Endothelial cell of umbilical vein (primary cell): ENCODE results near the gene C1QTNF8. TPM values are rescaled to one million over a fixed set of nuclear protein-coding genes. Genes with fewer than 3 reads are reported as not detected.

ENCODE experiments used
- BruUV-seq: library from RNA; stranded (reverse); fragments of 400-500 nt; replicated peaks from 2 replicates; lab custom pipeline; 2021; lab: Mats Ljungman, UMichigan
- CTCF ChIA-PET: fragments of 300-600, 350-600 bp; sonication (Branson Sonifier 250); formaldehyde crosslinking; loops from one replicate; lab custom pipeline; 2021; ENCODE audit warnings: antibody characterized with exemption, inconsistent platforms; lab: Charles Lee
- POLR2A ChIA-PET: fragments of 300-600, 350-600 bp; sonication (Branson Sonifier 250); formaldehyde crosslinking; loops from one replicate; lab custom pipeline; 2021; ENCODE audit warnings: antibody characterized with exemption, inconsistent platforms; lab: Charles Lee
- DNase-seq: peaks from one replicate; pipeline ENCODE4 v3.0.0-alpha.2; 2011; ENCODE audit warnings: low read depth, low spot score
- FAIRE-seq: peaks from 2 replicates; lab custom pipeline; 2011; peaks lifted over from hg19 to GRCh38; lab: Jason Lieb, UNC
- H2AFZ ChIP-seq: 2 replicates; pipeline ENCODE4 v1.6.0; 2012; ENCODE audit warnings: low read depth, low read length, control low read depth, inconsistent platforms
- H3K27ac ChIP-seq: 2 replicates; pipeline ENCODE4 v1.5.1; 2011; ENCODE audit warnings: low read depth, mild to moderate bottlenecking, control low read depth, low read length, moderate library complexity; ENCODE audit not compliant: insufficient read depth
- H3K27me3 ChIP-seq, 2 experiments: 2 replicates each; pipeline versions ENCODE4 v1.6.0 to v1.6.1; 2011; ENCODE audit warnings: low read length in 2 of 2, mixed read lengths in 1 of 2; ENCODE audit not compliant: control insufficient read depth in 2 of 2, insufficient read depth in 2 of 2
- H3K36me3 ChIP-seq, 2 experiments: 2 replicates in 1 of 2; 3 replicates in 1 of 2; pipeline ENCODE4 v1.5.1; 2011; ENCODE audit warnings: low read length in 2 of 2, mild to moderate bottlenecking in 1 of 2, moderate library complexity in 1 of 2; ENCODE audit not compliant: control insufficient read depth in 2 of 2, insufficient read depth in 2 of 2; ENCODE audit errors: extremely low read depth in 1 of 2
- H3K4me1 ChIP-seq: 3 replicates; pipeline ENCODE4 v1.5.1; 2011; ENCODE audit warnings: mild to moderate bottlenecking, low read length; ENCODE audit not compliant: control insufficient read depth, insufficient read depth; ENCODE audit errors: extremely low read depth
- H3K4me2 ChIP-seq: 2 replicates; pipeline ENCODE4 v1.6.1; 2011; ENCODE audit warnings: low read length, control low read depth, mixed read lengths; ENCODE audit not compliant: insufficient read depth
- H3K4me3 ChIP-seq, 3 experiments: fragments of 200-600 bp in 1 of 3; sonication (generic), shearing (Covaris generic) in 1 of 3; replicated peaks in 1 of 3; 2 replicates each; pipeline ENCODE4 v1.5.1; 2011 to 2016; ENCODE audit warnings: control low read depth in 3 of 3, low read length in 3 of 3, mild to moderate bottlenecking in 2 of 3, inconsistent platforms in 1 of 3, low read depth in 1 of 3, moderate library complexity in 1 of 3; ENCODE audit not compliant: insufficient read depth in 1 of 3
- H3K79me2 ChIP-seq: 2 replicates; pipeline ENCODE4 v1.6.0; 2012; ENCODE audit warnings: low read length, inconsistent platforms; ENCODE audit not compliant: control insufficient read depth, insufficient read depth
- H3K9ac ChIP-seq: replicated peaks from 2 replicates; pipeline ENCODE3; 2011; ENCODE audit warnings: low read length, control low read depth; ENCODE audit not compliant: insufficient read depth; ENCODE audit errors: extremely low read depth
- H3K9me1 ChIP-seq: replicated peaks from 3 replicates; pipeline ENCODE4 v1.6.0; 2011; ENCODE audit warnings: mild to moderate bottlenecking, low read length; ENCODE audit not compliant: control insufficient read depth, insufficient read depth; ENCODE audit errors: extremely low read depth
- H3K9me3 ChIP-seq: replicated peaks from 2 replicates; pipeline ENCODE4 v1.5.1; 2012; ENCODE audit warnings: low read length, inconsistent platforms; ENCODE audit not compliant: control insufficient read depth, insufficient read depth
- H4K20me1 ChIP-seq: replicated peaks from 2 replicates; pipeline ENCODE3; 2011; ENCODE audit warnings: mild to moderate bottlenecking, low read length; ENCODE audit not compliant: control insufficient read depth, insufficient read depth; ENCODE audit errors: extremely low read depth
- EZH2 ChIP-seq: IDR thresholded peaks from 2 replicates; pipeline ENCODE4 v1.6.1; 2012; ENCODE audit warnings: borderline replicate concordance, low read depth, mild to moderate bottlenecking, moderate library complexity, low read length, inconsistent platforms; ENCODE audit not compliant: severe bottlenecking
- FOS ChIP-seq: IDR thresholded peaks from 2 replicates; pipeline ENCODE4 v1.6.1; 2011; ENCODE audit warnings: mild to moderate bottlenecking, low read length, moderate library complexity, borderline replicate concordance; ENCODE audit not compliant: insufficient read depth
- GATA2 ChIP-seq: IDR thresholded peaks from 2 replicates; pipeline ENCODE4 v1.7.0; 2011; ENCODE audit warnings: low read depth, mild to moderate bottlenecking, moderate library complexity, mixed read lengths, low read length; ENCODE audit not compliant: insufficient read length, insufficient read depth
- JUN ChIP-seq: IDR thresholded peaks from 2 replicates; pipeline ENCODE4 v1.6.1; 2011; ENCODE audit warnings: borderline replicate concordance, low read depth; ENCODE audit not compliant: insufficient read length, insufficient read depth
- MYC ChIP-seq: IDR thresholded peaks from one replicate; pipeline ENCODE4 v1.6.1; 2011; ENCODE audit warnings: mild to moderate bottlenecking, low read depth, low read length
- POLR2A ChIP-seq: IDR thresholded peaks from 2 replicates; pipeline ENCODE4 v1.6.1; 2012; ENCODE audit warnings: low read depth, mild to moderate bottlenecking, control low read depth, low read length
- POLR2AphosphoS5 ChIP-seq: IDR thresholded peaks from 2 replicates; pipeline ENCODE4 v1.6.1; 2012; ENCODE audit warnings: low read depth, mild to moderate bottlenecking, control low read depth, low read length, moderate library complexity; ENCODE audit not compliant: insufficient read depth
- dilution Hi-C: fragments of 300-500 bp; cut with MboI; formaldehyde crosslinking; loops from one replicate; pipeline ENCODE4 v1.15.0; 2019; ENCODE audit warnings: low sequenced_read_pairs; ENCODE audit not compliant: extremely low pct_ligation_motif_present
- intact Hi-C: fragments of 100-400 bp; cut with micrococcal nuclease; formaldehyde crosslinking; loops from one replicate; pipeline ENCODE4 v1.10.0; 2022
- polyA plus RNA-seq, 4 experiments: library from polyadenylated mRNA; depleted of rRNA in 3 of 4; stranded (reverse) in 3 of 4; unstranded in 1 of 4; fragments of >200 nt; gene quantifications; 2 replicates each; pipeline versions ENCODE4 v1.2.1 to v1.2.3, GENCODE V29; 2011 to 2012; ENCODE audit warnings: missing spikeins in 1 of 4
- total RNA-seq: library from RNA; stranded (reverse); gene quantifications from 2 replicates; pipeline ENCODE4 v1.2.3, GENCODE V29; 2021
- TF ChIP-seq, protein P1 (sequence below): IDR thresholded peaks from 2 replicates; pipeline ENCODE4 v1.6.1; 2011; ENCODE audit not compliant: insufficient read depth, insufficient read length
- TF ChIP-seq, protein P2 (sequence below), 2 donors: IDR thresholded peaks; 1 replicate in 1 of 2; 2 replicates in 1 of 2; pipeline ENCODE4 v1.5.1; 2011; ENCODE audit warnings: low read length in 2 of 2, mild to moderate bottlenecking in 2 of 2, moderate library complexity in 2 of 2, control low read depth in 1 of 2, inconsistent platforms in 1 of 2, low read depth in 1 of 2; ENCODE audit not compliant: insufficient read depth in 1 of 2; ENCODE audit errors: extremely low read depth in 1 of 2

Gene C1QTNF8
- total and polyA plus RNA-seq, 2 donors (not counting 3 experiments of a cell fraction or from before 2014, with no cell fraction given): not detected

DNA sequence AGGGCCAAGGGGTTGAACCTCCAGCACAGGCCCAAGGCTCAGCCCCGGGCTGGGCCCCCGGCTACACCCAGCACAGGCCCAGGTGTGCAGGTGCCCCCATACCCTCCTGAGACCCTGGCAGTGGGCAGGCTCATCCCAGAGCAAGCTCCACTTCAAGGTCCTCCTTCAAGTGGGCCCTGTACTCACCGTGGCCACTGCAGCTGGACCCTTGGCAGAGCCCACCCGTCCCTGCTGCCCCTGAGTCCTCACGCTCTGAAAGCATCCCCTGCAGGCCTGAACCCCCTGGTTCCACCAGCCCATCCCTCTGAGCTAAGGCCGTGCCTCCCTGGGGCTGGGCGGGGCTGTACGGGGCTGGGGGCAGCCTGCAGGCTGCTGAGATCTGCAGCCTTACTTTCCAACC is 45.7 kb upstream of the C1QTNF8 start:
- POLR2A ChIA-PET: no interaction called here
- H3K27me3 ChIP-seq: no peaks in the 10 kb centered on the region
- no TSS peak for BruUV-seq
- no peak overlapping the region for H2AFZ ChIP-seq
- H3K4me2 ChIP-seq: no peak overlapping the region
- H3K9ac ChIP-seq: no peak overlapping the region
- CTCF ChIA-PET: no interaction called here
- H3K9me3 ChIP-seq: no peaks in the 10 kb centered on the region
- H3K36me3 ChIP-seq: no peaks in the 10 kb centered on the region
- no peaks in the 10 kb centered on the region for H3K4me1 ChIP-seq
- TF ChIP-seq POLR2A: no peak
- no peak for TF ChIP-seq EZH2
- no peak for TF ChIP-seq GATA2
- TF ChIP-seq MYC: no peak
- no peak for TF ChIP-seq POLR2AphosphoS5
- TF ChIP-seq, protein P1, sequence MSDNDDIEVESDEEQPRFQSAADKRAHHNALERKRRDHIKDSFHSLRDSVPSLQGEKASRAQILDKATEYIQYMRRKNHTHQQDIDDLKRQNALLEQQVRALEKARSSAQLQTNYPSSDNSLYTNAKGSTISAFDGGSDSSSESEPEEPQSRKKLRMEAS: no peak
- no peak for TF ChIP-seq JUN
- TF ChIP-seq, protein P2, sequence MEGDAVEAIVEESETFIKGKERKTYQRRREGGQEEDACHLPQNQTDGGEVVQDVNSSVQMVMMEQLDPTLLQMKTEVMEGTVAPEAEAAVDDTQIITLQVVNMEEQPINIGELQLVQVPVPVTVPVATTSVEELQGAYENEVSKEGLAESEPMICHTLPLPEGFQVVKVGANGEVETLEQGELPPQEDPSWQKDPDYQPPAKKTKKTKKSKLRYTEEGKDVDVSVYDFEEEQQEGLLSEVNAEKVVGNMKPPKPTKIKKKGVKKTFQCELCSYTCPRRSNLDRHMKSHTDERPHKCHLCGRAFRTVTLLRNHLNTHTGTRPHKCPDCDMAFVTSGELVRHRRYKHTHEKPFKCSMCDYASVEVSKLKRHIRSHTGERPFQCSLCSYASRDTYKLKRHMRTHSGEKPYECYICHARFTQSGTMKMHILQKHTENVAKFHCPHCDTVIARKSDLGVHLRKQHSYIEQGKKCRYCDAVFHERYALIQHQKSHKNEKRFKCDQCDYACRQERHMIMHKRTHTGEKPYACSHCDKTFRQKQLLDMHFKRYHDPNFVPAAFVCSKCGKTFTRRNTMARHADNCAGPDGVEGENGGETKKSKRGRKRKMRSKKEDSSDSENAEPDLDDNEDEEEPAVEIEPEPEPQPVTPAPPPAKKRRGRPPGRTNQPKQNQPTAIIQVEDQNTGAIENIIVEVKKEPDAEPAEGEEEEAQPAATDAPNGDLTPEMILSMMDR (IDR thresholded peaks at IDR 0.05; ENCODE audit: extremely low read depth in 1 of 2, insufficient read depth in 1 of 2, low read depth in 1 of 2, low read length in 2 of 2): no peak
- TF ChIP-seq FOS: no peak
- dilution Hi-C loops: no loop called here
- no peak for FAIRE-seq
- no peak for DNase-seq
- no peaks in the 10 kb centered on the region for H3K9me1 ChIP-seq
- H4K20me1 ChIP-seq: no peaks in the 10 kb centered on the region
- H3K4me3 ChIP-seq: no peak overlapping the region
- H3K79me2 ChIP-seq: no peaks in the 10 kb centered on the region
- intact Hi-C loops: no loop called here
- no peak overlapping the region for H3K27ac ChIP-seq
